EL (cell line): ENCODE results near the gene PRR35.

ENCODE experiments used
- DNase-seq: peaks from one replicate; pipeline ENCODE4 v3.0.0-alpha.2; 2016

The PRR35 gene

DNA sequence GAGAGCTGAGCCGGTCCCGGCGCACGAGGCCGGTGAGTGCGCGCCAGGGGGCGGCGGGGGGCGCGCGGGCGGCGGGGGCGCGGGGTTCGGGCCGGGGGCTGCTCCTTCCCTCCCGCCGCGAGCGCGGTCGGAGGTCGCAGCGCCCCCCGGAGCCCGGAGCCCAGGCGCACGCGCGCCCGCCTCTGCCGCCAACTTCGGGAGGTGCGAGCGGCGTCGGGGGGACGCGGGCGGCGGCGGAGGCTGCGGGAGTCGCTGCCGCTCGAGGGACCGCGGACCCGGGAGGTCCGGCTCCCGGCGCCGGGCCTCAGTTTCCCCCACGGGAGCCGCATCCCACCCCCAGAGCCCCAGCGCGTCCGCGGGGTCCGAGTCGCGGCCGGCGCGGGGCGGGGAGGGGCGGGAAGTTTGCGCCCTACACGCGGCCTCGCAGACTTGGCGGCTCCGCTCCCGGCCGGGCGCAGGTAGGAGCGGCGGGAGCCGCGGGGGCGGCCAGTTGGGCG is at the start of gene PRR35:
PRR35 (plus strand) TSS at position 191 of the 497 bp plus-strand sequence. CDS start 2,901 bp downstream, outside the sequence.
- DNase-seq = no peak

DNA sequence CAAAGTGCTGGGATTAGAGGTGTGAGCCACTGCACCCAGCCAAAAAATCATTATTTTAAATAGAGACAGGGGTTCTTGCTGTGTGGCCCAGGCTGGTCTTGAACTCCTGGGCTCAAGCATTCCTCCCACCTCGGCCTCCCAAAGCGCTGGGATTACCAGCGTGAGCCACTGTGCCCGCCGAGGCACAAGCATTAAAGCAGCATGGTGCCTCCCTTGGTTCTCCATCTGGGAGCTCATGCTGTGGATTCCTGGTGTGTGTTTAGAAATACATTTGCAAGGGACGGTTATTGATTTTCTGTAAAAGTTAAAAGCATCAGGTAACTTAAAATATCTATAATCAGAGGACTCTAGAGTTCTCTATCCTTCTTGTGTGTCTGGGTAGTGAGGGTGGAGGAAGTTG is 47.4 kb upstream of the PRR35 start:
- no peak for DNase-seq

DNA sequence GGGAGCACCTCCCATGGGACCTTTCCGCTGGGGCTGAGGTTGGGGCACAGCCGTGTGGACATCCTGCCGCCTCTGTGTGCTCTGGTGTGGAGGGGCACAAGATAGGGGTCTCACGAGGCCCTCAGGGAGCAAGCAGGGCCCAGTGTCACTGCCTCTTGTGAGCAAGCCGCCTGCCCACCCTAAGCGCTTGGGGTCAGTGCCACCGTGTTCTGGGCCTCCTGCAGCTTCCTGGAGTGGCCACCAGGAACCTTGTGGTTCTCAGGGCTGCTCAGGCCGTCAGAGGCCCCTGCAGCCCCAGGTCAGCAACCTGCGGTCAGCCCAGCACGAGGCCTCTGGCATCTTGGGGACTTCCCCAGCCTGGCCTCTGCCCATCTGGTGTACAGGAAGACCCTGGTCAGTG is 46.2 kb upstream of the PRR35 start:
- no peak for DNase-seq

DNA sequence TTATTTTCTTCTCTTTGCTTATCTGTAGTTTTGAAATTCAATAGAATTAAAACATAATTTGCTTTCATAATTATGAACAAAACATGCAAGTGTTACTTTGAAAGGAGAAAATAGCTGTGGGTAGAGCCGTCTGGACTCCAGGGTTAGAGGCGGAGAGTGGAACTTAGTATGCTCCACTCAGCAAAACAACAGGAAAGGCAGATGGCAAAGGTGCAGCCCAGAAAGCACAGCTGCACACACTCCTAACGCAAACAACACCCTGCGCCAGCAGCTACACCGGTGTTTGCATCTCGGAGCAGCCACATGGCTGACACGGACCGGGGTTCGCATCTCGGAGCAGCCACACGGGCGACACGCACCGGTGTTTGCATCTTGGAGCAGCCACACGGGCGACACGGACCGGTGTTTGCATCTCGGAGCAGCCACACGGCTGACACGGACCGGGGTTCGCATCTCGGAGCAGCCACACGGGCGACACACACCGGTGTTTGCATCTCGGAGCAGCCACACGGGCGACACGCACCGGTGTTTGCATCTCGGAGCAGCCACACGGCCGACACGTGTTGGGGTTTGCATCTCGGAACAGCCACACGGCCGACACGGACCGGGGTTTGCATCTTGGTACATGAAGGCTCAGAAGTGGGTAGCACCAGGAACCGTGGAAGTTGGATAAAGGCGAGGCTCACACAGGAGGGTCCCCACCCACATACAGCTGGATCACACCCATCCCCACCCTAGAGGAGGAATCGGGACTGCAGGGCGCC is 44.8 kb upstream of the PRR35 start:
- DNase-seq = no peak

DNA sequence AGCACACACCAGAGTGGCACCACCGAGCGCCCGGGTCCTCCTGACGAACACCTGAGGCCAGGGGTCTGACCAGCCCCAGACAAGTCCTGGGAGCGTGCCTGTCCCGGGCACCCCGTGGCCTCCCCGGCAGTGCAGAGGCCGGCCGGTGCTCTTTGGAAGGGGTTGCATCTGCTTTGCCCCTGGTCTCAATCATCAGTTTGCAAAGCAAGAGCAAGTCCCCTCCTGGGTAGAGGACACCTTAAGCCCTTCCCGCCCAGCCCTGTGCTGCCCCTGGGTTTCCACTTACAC is 44.3 kb upstream of the PRR35 start:
- DNase-seq = no peak

DNA sequence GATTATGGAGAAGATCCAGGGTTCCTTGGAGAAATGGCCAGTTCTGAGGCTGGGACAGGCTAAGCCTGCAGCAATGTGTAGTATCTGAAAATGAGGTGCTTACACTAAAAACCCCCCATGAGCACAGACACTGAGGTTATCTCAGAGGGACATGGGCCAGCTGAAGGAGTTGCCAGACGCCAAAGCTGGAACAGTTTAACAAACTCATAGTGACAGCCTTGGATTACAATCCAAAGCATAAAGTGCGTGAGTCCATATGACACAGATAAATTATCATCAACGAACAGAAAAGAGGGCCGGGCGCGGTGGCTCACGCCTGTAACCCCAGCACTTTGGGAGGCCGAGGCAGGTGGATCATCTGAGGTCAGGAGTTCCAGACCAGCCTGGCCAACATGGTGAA is 43.9 kb upstream of the PRR35 start:
- DNase-seq = no peak

DNA sequence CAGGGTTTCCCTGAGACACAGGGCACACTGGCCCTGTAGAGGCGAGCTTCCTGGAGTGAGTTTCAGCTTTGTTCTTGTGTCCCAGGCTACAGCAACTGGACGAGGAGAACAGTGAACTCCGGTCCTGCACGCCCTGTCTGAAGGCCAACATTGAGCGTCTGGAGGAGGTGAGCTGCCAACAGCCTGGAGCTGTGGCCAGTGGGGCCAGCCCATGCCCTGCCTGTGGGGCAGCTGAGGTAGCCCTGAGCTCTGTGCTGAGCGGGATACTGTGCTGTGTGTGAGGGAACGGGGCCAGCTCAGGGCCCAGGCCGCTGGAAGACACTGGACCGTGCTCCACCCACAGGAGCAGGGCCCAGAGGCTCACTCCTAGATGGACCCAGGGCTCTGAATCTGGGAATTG is 41.3 kb upstream of the PRR35 start:
- no peak for DNase-seq

DNA sequence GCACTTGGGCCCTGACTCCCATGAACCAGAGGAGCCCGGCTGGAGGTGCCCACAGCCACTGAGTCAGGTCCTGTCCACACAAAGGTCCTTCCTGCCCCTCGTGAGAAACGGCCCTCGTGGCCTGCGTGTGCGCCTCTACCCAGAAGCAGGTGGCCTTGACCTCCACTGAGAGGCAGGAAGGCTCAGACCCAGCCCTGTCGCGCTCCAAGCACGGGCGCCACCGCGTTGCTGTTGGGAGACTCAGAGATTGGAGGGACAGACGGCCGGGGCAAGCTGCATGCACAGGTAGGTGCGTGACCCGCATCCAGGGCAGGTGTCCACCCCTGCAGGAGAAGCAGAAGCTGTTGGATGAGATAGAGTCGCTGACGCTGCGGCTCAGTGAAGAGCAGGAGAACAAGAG is 40.8 kb upstream of the PRR35 start:
- DNase-seq = no peak

DNA sequence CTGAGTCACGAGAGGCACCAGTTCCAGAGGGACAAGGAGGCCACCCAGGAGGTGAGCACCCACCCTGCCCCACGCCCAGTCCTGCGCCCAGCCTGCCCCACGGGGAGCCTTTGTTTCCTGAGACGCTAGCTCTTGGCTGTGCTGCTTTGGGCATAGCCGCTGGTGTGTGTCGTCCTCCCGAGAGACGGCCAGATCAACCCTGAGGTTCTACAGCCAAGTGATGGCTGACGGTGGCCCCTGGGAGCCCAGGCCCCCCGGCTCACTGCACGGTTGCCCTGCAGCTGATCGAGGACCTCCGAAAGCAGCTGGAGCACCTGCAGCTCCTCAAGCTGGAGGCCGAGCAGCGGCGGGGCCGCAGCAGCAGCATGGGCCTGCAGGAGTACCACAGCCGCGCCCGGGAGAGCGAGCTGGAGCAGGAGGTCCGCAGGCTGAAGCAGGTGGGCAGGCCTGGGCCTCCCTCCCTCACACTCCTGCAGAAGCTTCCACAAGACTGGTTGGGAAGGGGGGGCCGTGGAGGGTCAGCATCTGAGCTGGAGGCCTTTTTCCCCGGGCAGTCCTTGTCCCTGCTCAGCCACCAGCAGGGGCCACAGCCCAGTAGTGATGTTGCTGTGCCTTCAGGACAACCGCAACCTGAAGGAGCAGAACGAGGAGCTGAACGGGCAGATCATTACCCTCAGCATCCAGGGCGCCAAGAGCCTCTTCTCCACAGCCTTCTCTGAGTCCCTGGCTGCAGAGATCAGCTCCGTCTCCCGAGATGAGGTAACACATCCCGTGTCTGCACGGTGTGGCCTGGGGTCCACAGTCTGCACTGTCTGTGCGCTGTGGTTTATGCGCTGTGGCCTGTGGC is 40.1 kb upstream of the PRR35 start:
- no peak for DNase-seq

DNA sequence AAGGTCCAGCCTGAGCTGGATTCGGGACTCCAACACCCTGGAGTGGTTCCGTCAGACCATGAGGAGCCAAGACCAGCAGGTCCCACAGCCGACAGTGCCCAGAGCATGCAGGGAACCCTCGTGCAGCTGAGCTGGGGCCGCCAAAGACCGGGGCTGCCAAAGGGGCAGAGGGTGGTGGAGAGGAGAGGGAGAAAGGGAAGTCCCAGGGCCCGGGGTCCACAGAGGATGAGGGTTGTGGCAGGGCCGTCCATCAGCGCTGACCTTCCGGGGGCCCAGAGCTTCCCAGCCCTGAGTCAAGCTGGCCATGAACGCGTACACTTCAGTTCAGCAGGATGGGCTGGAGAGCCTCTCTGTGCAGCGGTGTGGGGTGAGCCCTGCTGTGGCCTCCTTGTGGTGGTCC is 39.3 kb upstream of the PRR35 start:
- DNase-seq = no peak

DNA sequence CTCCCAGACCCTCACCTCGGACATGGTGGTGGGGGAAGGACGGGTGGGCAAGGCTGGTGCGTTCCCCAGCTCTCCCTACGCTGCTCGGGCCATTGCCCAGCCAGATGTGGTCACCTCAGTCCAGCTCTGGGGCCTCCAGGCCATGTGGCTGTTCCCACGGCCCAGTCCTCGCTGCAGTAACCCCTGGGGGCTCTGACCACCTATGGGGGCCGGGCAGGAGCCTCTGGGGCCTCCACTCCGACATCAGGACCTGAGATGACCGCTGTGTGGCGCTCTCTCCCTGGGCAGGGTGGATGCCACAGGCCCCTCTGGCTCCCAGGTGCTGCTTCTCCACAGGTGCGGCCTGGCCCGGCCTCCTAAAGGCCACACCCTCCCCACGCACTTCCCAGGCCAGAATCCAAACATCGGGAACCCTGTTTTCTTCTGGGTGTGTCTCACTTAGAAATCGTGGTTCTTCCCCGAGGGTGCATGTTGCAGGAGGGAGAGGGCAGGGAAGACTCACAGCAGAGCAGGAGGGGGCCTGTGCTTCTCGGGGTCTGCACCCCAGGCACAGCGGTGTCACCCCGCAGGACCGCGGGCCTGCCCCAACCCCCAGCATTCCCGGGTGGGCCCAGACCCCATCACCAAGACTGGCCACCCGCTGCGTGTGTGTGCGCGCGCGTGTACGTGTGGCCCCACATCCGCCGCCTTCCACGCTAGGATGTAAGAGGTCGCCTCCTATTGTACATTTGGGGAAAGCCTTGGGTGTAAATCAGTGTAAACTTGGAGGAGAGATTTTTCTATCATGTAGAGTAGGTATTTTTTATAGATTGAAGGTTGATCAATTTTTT is 38.6 kb upstream of the PRR35 start:
- no peak for DNase-seq

DNA sequence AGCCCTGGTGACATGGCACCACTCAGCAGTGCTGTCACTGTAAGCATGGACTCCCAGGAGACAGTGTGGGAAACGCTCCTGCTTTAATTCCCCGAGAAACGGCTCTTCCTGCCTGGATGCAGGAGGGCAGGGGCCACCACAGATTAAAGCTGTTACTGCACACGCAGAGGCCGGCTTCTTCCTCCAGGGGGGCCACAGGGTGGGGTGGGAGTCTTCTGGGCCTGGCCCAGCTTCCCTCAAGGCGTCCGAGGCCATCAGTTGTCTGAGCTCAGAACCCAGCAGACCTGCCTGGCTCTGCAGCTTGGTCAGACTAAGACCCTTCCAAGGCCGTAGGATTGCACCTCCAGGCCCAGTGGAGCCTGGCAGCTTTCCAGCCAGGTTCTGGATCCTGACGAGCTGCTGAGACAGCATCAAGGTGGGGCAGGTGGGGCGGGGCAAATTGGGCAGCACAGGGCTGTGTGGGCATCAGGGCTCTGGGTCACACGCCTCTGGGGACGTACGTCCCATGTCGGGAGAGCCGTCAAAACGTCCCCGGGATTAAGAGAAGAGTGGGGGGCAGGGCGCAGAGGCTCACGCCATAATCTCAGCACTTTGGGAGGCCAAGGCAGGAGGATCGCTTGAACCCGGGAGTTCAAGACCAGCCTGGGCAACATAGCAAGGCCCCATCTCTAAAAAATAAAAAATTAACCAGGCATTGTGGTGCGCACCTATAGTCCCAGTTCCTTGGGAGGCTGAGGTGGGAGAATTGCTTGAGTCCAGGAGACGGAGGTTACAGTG is 37.7 kb upstream of the PRR35 start:
- DNase-seq = no peak

DNA sequence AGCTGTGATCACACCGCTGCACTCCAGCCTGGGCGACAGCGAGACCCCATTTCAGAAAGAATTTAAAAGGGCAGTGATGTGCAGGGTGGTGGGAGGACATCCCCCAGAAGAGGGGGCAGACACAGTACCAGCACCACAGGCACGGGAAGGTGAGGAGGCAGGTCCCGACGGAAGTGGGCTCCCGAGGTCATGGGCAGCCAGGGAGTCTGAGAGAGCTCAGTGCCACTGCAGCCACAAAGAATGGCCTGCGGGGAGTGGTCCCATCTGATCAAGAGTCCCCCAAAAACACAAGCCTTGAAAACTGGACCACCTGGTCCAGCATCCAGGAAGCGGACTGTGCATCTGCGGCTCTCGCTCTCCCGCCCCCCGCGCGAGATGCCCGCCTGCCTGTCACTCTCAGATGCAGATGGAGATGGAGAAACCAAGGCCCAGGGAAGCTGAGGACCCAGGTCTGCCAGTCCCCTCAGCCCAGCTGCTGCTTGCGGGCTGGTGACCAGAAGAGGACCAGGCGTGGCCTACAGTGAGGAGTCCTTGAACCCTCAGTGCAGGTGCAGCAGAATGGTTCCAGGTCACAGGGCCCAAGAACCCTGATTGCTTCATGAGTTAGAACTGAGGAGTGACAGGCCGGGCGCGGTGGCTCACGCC is 37.0 kb upstream of the PRR35 start:
- no peak for DNase-seq

DNA sequence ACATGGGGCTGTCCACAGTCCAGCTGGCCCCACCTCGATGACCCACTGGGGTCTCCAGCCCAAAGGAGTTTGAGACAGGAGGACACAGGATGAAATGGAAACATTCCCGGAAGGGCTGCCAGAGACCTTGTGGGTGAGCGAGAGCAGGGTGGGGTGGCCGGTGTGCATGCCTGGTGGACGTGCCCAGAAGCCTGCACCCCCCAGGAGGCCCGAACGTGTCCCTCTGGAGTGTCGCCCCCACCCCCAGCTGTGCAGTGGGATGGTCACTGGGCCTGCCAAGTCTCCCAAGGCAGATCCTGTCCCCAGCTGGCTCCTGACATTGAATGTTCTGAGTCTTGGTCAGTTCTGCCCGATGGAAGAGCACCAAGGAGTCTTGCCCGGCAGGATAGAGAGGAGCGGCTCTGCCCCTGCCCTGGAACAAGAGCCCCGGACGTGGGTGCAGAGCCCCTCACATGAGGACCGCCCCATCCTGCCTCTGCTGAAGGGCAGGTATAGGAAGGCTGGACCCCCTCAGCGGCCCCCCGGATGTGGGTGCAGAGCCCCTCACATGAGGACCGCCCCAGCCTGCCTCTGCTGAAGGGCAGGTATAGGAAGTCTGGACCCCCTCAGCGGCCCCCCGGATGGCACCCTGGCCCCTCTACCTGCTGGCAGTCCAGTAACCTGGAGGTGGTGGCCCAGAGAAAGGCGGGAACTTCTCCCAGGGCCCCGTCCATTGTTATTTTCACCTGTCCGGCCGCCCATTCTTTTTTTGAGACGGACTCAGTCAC is 35.7 kb upstream of the PRR35 start:
- DNase-seq = no peak

DNA sequence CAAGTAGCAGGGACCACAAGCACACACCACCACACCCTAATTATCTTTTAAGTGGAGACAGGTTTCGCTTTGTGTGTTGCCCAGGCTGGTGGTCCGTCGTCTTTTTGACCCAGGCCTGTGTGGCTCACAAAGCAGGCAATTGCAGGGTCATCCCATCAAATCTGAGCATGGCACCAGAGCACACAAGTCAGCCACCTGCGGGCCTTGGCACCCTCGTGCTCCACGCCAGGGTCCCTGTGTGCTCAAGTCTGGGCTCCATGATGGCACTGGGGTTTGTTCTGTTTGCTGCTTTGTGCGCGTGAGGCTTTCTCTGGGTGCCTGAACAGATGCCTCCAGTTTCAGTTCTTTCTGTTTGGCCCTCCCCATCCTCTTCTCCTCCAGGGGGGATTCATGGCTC is 35.1 kb upstream of the PRR35 start:
- DNase-seq = no peak

DNA sequence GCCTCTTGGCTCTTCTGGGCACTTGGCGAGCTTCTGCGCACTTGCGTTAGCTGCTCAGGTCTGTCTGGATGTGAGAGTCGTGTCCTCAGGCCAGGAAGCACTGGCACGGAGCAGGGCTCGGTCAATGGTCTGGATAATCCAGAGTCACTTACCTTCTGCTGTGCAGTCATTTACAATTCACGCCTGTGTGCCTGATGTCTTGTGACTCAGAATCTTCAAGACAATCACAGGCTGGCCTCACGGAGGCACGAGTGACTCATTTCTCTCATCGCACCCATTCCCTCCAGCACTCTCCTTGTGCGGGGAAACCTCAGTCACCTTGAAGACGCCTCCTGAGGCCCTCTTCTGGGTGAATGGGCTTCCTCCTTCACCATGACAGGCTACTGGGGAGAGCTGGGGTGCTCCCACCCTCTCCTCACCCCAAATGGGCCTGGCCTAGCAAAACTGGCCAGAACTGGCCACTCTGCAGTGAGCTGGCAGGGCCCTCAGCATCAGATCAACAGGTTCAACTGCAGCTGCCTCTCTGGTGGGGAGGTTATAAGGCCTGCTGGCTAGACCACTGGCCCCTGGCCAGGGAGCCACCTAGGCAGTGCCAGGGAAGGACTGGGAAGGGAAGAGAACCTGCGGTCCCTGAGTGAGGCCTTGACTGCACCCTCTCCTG is 34.5 kb upstream of the PRR35 start:
- peak; percentile 93 for DNase-seq

DNA sequence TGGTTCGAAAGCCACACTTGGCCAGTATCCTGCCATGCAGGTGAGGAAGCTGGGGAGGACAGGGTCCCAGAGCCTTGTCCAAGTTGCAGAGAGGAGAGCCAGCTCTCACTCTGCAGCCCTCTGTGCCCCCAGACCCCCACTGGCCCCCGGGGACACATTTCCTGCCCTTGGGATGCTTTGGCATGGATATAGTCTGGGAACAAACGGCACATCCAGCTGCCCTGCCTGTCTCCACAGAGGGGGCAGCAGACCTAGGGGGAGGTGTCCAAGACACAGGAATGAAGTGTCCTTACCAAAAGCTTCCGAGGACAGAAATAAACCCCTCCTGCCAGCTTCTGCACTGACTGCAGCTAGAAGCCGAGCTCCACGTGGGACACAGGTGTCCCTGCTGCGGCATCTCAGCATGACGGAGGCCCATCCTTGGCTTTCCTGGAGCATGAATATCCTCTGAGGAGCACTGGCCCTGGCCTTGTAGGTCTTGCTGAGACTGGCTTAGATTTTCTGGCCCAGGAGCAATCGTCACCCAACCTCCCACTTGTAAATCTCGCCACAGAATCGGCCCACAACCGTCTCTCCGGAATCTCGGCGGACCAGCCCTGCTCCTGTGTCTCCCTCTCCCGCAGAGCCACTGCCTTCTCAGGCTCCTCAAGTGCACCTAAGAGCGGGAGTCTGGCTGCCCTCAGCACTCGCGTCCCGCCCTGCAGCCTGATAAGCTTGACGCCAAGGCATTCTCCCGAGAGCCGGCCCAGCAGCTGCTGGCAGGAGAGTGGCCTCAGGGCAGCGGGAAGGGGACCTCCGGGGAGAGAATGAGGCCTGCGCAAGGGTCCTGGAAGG is 33.8 kb upstream of the PRR35 start:
- DNase-seq = peak; percentile 45

DNA sequence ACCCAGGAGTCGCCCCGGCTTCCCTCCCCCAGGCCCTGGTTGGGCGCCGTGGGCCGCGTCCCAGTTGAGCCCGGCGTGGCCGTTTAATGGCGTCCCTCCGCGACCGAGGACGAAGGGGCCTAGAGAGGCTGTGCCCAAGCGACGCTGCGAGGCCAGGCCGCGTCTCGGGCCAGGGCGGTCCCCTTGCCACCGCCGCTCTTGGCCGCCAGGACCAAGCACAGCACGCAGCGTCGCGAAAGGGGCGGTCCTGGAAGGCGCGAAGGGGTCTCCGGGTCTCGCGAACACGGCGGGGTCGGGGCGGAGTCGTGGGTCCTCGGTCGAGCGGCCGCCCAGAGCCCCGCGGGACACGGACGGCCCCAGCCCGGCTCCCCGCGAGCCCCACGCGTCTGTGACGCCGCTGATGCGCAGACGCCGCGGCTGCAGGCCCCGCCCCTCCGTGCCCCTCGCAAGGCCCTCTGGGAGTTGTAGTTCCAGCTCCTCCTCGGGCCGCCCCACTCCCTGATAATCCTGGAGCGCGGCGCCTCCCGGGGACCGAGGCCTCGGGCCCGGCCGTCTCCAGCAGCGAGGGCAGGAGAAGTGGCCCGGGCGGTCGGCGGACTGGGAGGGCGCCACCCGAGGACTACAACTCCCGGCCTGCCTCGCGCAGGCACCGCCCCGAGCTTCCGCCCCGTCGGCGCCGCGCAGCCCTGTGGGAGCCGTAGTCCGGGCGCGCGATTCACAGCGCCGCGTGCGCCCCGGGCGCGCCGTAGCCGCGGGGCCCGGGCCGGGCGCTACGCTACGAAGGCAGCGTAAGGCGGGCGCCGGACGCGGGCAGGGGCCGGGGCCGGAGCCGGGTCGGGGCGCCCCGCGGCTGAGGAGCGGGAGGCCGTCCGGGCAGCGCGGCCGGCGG is 32.9 kb upstream of the PRR35 start, which contains the start of gene CAPN15:
CAPN15 (plus strand) TSS at position 698 of the 889 bp plus-strand sequence. CDS start 19,127 bp downstream, outside the sequence.
- DNase-seq = peak; percentile 87
